ENCODE measurements around the gene TM4SF20.

TM4SF20 gene

DNA sequence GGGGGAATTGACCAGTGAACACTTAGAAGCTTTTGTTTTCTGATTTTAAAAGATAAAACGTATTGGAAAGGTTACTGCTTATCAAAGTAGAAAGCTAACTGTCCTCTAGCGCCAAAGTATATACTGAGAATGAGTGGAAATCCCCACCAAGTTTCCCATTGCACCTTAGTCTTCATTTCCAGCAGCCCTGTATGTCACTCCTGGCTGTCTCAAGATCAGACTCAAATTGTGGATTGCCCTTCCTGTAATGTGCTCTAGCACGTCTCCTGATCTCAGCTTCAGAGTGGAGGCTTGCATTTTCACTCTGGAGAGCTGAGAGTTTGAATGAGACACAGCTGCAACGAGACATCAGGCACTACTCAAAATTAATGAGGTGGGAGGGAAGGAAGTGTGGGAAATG lies 27.5 kb downstream of the TM4SF20 start:
- Histone ChIP-seq H3K27me3 (ENCODE audit: insufficient read depth, low read length, poor library complexity, severe bottlenecking) (no peaks in the 10 kb centered on the region), H3K4me3 (ENCODE audit: low read length, poor library complexity, severe bottlenecking) (peak overlapping the region; percentile 18), H3K9me2 (replicated peaks; ENCODE audit: low read depth, low read length) (no peaks in the 10 kb centered on the region), H2AFZ (ENCODE audit: low read length) (no peak overlapping the region), H3K4me2 (ENCODE audit: low read depth, low read length, poor library complexity, severe bottlenecking) (peak overlapping the region; percentile 52), H3K9me3 (ENCODE audit: insufficient read depth, low read depth, low read length) (no peaks in the 10 kb centered on the region), H3K9ac (ENCODE audit: low read depth, low read length, poor library complexity, severe bottlenecking) (peak overlapping the region; percentile 34), H3K79me2 (ENCODE audit: insufficient read depth, low read length) (no peaks in the 10 kb centered on the region), H4K20me1 (ENCODE audit: insufficient read depth, low read length, poor library complexity, severe bottlenecking) (no peaks in the 10 kb centered on the region), H3F3A (ENCODE audit: low read depth) (no peaks in the 10 kb centered on the region), H3K4me1 (ENCODE audit: insufficient read depth, low read length, poor library complexity, severe bottlenecking) (peaks cover 19% of the 10 kb centered on the region), H3K36me3 (ENCODE audit: insufficient read depth, low read length) (peaks cover 39% of the 10 kb centered on the region)
- no peak for TF ChIP-seq EZH2phosphoT487 (IDR thresholded peaks at IDR 0.05; ENCODE audit: borderline replicate concordance)
- TF ChIP-seq, protein P1, sequence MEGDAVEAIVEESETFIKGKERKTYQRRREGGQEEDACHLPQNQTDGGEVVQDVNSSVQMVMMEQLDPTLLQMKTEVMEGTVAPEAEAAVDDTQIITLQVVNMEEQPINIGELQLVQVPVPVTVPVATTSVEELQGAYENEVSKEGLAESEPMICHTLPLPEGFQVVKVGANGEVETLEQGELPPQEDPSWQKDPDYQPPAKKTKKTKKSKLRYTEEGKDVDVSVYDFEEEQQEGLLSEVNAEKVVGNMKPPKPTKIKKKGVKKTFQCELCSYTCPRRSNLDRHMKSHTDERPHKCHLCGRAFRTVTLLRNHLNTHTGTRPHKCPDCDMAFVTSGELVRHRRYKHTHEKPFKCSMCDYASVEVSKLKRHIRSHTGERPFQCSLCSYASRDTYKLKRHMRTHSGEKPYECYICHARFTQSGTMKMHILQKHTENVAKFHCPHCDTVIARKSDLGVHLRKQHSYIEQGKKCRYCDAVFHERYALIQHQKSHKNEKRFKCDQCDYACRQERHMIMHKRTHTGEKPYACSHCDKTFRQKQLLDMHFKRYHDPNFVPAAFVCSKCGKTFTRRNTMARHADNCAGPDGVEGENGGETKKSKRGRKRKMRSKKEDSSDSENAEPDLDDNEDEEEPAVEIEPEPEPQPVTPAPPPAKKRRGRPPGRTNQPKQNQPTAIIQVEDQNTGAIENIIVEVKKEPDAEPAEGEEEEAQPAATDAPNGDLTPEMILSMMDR (conservative IDR thresholded peaks at IDR 0.05; ENCODE audit: low read length), result no peak

DNA sequence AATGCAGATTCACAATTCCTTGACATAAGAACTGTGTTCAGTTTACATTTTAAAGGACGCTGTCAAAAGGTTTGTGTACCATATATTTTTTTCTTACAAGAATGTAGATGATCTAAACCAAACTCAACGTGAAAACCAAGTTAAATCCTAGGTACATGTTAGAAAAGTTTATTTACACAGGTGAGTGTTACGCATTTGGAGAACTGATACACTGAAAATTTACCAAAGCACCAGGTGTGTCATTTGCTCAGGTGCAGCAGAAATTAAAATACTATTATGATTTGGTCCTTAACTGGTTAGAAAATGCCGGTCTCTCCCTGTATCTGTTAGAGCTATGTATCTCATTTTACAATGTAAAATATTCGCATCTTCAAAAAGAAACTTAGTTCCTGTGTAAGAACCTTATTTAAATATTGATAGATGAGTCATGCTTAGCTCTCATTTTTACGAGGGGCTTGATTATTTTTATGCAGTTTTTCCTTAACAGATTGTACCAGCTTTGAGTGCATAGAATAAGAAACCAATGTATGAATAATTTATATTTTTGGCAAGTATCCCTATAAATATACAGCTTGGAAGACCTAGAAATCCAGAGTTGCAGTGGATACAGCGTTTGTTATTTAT lies 29.0 kb downstream of the TM4SF20 start:
- Histone ChIP-seq H3K36me3 (ENCODE audit: insufficient read depth, low read length) (peaks cover 36% of the 10 kb centered on the region; the same call in 1 of the 2 replicates), H4K20me1 (ENCODE audit: insufficient read depth, low read length, poor library complexity, severe bottlenecking) (no peaks in the 10 kb centered on the region), H3K9ac (ENCODE audit: low read depth, low read length, poor library complexity, severe bottlenecking) (no peak overlapping the region), H2AFZ (ENCODE audit: low read length) (no peak overlapping the region), H3K4me2 (ENCODE audit: low read depth, low read length, poor library complexity, severe bottlenecking) (no peak overlapping the region), H3K9me2 (replicated peaks; ENCODE audit: low read depth, low read length) (no peaks in the 10 kb centered on the region), H3K4me3 (ENCODE audit: low read length, poor library complexity, severe bottlenecking) (no peak overlapping the region), H3K4me1 (ENCODE audit: insufficient read depth, low read length, poor library complexity, severe bottlenecking) (peaks cover 19% of the 10 kb centered on the region), H3K9me3 (ENCODE audit: insufficient read depth, low read depth, low read length) (no peaks in the 10 kb centered on the region), H3K27me3 (ENCODE audit: insufficient read depth, low read length, poor library complexity, severe bottlenecking) (no peaks in the 10 kb centered on the region), H3F3A (ENCODE audit: low read depth) (no peaks in the 10 kb centered on the region), H3K79me2 (ENCODE audit: insufficient read depth, low read length) (no peaks in the 10 kb centered on the region)
- TF ChIP-seq, protein P1 (conservative IDR thresholded peaks at IDR 0.05; ENCODE audit: low read length), result no peak
- no peak for TF ChIP-seq EZH2phosphoT487 (IDR thresholded peaks at IDR 0.05; ENCODE audit: borderline replicate concordance)

DNA sequence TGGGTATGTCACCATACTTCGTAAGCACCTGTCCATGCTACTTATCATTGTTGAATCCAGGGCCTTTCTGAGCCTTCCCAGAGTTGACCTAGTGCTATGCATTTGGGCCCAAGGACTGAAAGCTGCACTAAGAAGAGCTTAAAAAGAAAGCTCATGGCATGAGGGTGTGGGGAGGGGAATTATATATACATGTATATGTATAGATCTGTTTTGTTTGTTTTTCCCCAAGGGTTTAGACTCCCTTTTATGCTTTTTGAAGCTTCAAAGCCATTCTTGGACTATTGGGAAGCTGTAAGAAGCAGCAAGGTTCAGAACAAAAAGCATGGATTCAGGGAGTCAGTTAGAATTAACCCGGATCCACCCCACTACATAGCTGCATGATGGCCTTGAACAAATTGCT lies 30.8 kb downstream of the TM4SF20 start:
- Histone ChIP-seq H3K9me3 (ENCODE audit: insufficient read depth, low read depth, low read length) (no peaks in the 10 kb centered on the region), H3K27me3 (ENCODE audit: insufficient read depth, low read length, poor library complexity, severe bottlenecking) (no peaks in the 10 kb centered on the region), H3K4me1 (ENCODE audit: insufficient read depth, low read length, poor library complexity, severe bottlenecking) (peaks cover 25% of the 10 kb centered on the region), H4K20me1 (ENCODE audit: insufficient read depth, low read length, poor library complexity, severe bottlenecking) (no peaks in the 10 kb centered on the region), H3K4me3 (ENCODE audit: low read length, poor library complexity, severe bottlenecking) (no peak overlapping the region), H3K9me2 (replicated peaks; ENCODE audit: low read depth, low read length) (no peaks in the 10 kb centered on the region), H3F3A (ENCODE audit: low read depth) (no peaks in the 10 kb centered on the region), H2AFZ (ENCODE audit: low read length) (no peak overlapping the region), H3K79me2 (ENCODE audit: insufficient read depth, low read length) (no peaks in the 10 kb centered on the region), H3K36me3 (ENCODE audit: insufficient read depth, low read length) (peaks cover 37% of the 10 kb centered on the region; the same call in 1 of the 2 replicates), H3K9ac (ENCODE audit: low read depth, low read length, poor library complexity, severe bottlenecking) (no peak overlapping the region), H3K4me2 (ENCODE audit: low read depth, low read length, poor library complexity, severe bottlenecking) (no peak overlapping the region)
- no peak for TF ChIP-seq EZH2phosphoT487 (IDR thresholded peaks at IDR 0.05; ENCODE audit: borderline replicate concordance)
- TF ChIP-seq, protein P1 (conservative IDR thresholded peaks at IDR 0.05; ENCODE audit: low read length), result no peak

All from Loucy (cell line).